Left ventricle myocardium inferior (tissue), 1 donor: ENCODE measurements around the gene UBE2E1. TPM values are rescaled to one million over a fixed set of nuclear protein-coding genes. Genes with fewer than 3 reads are reported as not detected.

Source experiments
- DNase-seq: peaks from one replicate; pipeline ENCODE4 v3.0.0-alpha.2; 2020
- H3K27ac ChIP-seq: fragments of 200-600 bp; replicated peaks from 2 replicates; pipeline ENCODE4 v1.8.0; 2021
- H3K27me3 ChIP-seq: fragments of 200-600 bp; 2 replicates; pipeline ENCODE4 v1.8.0; 2021; ENCODE audit warnings: low read depth
- H3K36me3 ChIP-seq: fragments of 200-600 bp; 2 replicates; pipeline ENCODE4 v1.8.0; 2021
- H3K4me1 ChIP-seq: fragments of 200-600 bp; 2 replicates; pipeline ENCODE4 v1.8.0; 2021
- H3K4me3 ChIP-seq: fragments of 200-600 bp; 2 replicates; pipeline ENCODE4 v1.8.0; 2021; ENCODE audit warnings: mild to moderate bottlenecking, moderate library complexity
- H3K9me3 ChIP-seq: fragments of 200-600 bp; replicated peaks from 2 replicates; pipeline ENCODE4 v1.8.0; 2021
- CTCF ChIP-seq: fragments of 200-600 bp; IDR thresholded peaks from 2 replicates; pipeline ENCODE4 v1.8.0; 2021; ENCODE audit warnings: antibody characterized with exemption, mild to moderate bottlenecking, borderline replicate concordance
- intact Hi-C: fragments of 100-400 bp; cut with micrococcal nuclease; formaldehyde crosslinking; loops from one replicate; pipeline ENCODE4 v1.11.0; 2022
- total RNA-seq: library from RNA; stranded (reverse); fragmentation: NEBNext Ultra II Directional; extraction: Animal tissue kit (Norgen Biotek cat#: 25700); gene quantifications from one replicate; pipeline ENCODE4 v1.2.1, GENCODE V29; 2021
- donor health status: DM: no; HTN: yes; CAD: no; lungs with severe emphysema.

The UBE2E1 gene
- total RNA-seq, 1 donor from 2014 or later: 65.0 TPM

GRCh38 chr3:23834082-23834870 is 28.5 kb downstream of the UBE2E1 start:
- Histone ChIP-seq H3K27ac (peak overlapping the region; percentile 45), H3K27me3 (no peaks in the 10 kb centered on the region), H3K4me1 (peaks cover 63% of the 10 kb centered on the region), H3K4me3 (no peak overlapping the region), H3K9me3 (no peaks in the 10 kb centered on the region), H3K36me3 (no peaks in the 10 kb centered on the region)
- TF ChIP-seq CTCF: peak; percentile 39
- no peak for DNase-seq
- intact Hi-C loops: no loop called here

- Histone ChIP-seq H3K27me3 (no peaks in the 10 kb centered on the region), H3K27ac (no peak overlapping the region), H3K4me1 (peaks cover 63% of the 10 kb centered on the region), H3K4me3 (no peak overlapping the region), H3K9me3 (no peaks in the 10 kb centered on the region), H3K36me3 (no peaks in the 10 kb centered on the region)
- no peak for TF ChIP-seq CTCF
- intact Hi-C loops: no loop called here
- no peak for DNase-seq
Observed at GRCh38 chr3:23835087-23835486, 29.3 kb downstream of the UBE2E1 start.

DNA sequence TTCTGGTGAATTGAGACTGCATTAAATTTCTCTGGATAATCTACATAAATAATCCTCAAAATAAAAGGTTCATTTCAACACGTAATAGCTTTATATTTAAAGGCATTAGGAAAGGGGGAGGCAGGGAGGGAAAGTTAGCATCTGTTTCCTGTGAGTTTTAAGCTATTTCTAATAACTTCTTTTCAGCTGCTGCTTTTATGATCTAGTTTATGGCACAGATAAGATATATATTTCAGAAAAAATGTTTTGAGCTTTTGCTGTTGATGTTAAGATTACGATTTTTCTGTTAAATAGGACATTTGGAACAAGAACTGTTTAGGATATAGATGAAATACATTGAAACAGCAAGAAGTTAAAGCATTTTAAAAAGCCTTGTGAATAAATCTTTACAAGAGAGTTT is 30.0 kb downstream of the UBE2E1 start:
- TF ChIP-seq CTCF: no peak
- H3K4me1 ChIP-seq: peaks cover 63% of the 10 kb centered on the region
- H3K36me3 ChIP-seq: no peaks in the 10 kb centered on the region
- intact Hi-C loops: no loop called here
- no peak overlapping the region for H3K4me3 ChIP-seq
- no peak overlapping the region for H3K27ac ChIP-seq
- no peak for DNase-seq
- H3K27me3 ChIP-seq: no peaks in the 10 kb centered on the region
- no peaks in the 10 kb centered on the region for H3K9me3 ChIP-seq

DNA sequence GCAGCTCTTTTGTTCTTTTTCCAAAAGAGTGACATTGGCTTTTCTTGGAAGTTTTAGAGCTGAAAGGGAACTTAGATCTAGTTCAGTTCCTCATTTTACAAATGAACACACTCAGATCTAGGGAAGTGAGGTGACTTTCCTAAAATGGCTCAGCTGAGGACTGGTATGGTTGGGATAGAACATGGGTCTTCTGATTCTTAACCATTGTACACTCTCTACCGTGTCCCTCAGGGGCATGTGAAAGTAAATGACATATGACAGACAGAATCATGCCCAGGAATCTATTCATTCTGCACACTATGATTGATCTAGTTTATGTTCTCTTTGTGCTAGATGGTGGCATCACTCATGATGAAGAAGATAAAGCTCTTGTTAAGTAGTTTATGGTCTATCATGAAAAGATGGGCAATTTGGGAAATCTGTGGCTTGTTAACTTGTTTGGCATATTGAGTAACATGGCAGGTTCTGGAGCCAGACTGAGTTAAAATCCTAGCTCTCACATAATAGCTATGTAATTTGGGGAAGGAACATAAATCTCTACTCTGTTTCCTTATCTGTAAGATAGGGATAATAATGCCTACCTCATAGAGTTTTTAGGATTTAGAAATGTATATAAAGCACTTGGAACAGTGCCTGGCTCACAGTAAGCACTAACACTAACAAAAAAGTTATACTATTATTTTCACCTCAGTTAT is 30.9 kb downstream of the UBE2E1 start:
- intact Hi-C loops: no loop called here
- no peaks in the 10 kb centered on the region for H3K27me3 ChIP-seq
- no peak for DNase-seq
- no peaks in the 10 kb centered on the region for H3K9me3 ChIP-seq
- no peaks in the 10 kb centered on the region for H3K36me3 ChIP-seq
- H3K4me1 ChIP-seq: peaks cover 65% of the 10 kb centered on the region
- H3K27ac ChIP-seq: peak overlapping the region; percentile 16
- no peak overlapping the region for H3K4me3 ChIP-seq
- no peak for TF ChIP-seq CTCF

GRCh38 chr3:23837286-23837685 is 31.5 kb downstream of the UBE2E1 start:
- Histone ChIP-seq H3K27ac (no peak overlapping the region), H3K9me3 (no peaks in the 10 kb centered on the region), H3K4me3 (no peak overlapping the region), H3K27me3 (no peaks in the 10 kb centered on the region), H3K4me1 (peaks cover 65% of the 10 kb centered on the region), H3K36me3 (no peaks in the 10 kb centered on the region)
- no peak for DNase-seq
- no peak for TF ChIP-seq CTCF
- intact Hi-C loops: no loop called here
